NCI-H2081 (cell line): ENCODE data around the gene FARP1.
"Not testable (repeated sequence)": the region's sequence is repeated elsewhere in the genome, so short reads cannot be mapped to it uniquely, and the experiment has no call there.

ENCODE experiments used
- DNase-seq, 2 experiments: peaks; one replicate each; lab custom pipeline; 2025; lab: John Stamatoyannopoulos, UW

FARP1 gene

DNA sequence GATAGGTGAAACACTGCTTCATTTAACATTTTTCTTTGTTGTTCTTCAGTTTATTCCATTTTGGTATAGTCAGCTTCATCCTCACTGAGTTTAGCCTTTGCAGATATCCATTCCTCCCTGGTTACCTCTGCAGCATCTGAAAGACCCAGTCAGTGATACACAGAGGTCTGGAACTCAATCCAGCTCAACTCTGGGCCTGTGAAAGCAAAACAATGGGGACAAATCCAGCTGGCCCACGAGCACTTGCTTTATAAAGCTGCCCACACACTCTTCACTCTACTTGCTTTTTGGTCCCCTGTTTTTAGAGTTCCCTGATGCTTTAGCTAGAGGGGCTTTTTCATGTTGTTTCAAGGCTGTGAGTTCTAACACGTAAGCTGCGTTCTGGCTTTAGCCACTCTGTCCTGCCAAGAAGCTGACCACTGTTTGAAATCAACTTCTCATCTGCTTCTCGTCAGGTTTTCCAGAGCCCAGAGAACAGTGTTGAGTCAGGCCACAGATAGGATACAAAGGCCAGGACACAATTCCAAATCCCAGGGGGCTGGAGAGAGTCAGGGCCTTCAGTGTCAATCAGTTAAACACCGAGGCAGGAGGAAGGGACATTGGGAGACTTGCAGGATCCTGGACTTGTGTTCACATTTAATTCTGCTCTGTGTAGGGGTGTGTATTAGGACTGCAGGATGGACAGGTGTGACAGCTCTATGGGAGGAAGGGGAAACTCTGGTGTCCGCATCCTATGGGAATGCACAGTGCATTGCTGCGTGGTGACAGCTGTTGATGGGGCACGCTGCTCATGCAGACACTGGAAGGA is 117.7 kb downstream of the FARP1 start:
- no peak for DNase-seq

DNA sequence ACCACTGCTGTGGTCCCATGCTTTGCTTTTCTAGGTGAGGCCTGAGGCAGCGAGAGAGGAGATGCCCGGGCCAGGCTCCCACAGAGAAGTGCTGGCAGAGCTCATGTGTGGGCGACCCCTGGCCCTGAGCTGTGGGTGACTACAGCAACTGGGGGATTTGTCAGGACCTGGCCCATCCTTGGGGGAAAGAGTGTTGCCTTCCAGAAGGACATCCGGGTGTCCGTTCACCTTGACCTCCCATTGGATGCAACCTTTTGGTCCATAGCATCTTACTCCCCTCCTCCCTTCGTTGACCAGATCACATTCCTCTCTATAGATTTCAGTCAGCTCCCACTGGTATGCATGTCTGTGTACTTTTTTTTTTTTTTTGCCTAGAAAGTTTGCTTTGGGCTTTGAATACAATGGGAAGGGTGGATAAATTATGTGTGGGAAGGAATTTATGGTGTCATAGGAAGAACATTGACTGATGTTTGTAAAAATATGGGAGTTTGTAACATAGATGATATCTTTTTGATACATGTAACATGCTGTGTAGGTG is 118.3 kb downstream of the FARP1 start:
- DNase-seq = no peak

DNA sequence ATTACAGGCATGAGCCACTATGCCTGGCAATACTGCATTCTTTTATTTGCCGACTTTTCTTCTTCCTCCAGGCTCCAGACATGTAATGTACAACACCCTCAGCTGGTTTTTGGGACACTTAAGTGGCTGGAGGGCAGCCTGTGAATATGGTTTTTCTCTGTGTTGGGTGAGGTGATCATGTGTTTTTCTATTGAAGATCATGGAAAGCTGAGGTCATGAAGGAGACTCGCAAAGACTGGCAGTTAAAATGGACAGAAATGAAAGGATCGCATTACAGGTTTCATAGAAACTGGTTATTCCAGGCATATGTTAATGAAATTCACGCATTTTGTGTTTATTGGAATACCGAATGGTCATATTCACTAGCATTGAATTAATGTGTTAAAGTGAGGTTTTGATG is 119.4 kb downstream of the FARP1 start:
- peak in 1 of 2 experiments; percentile 10 for DNase-seq

DNA sequence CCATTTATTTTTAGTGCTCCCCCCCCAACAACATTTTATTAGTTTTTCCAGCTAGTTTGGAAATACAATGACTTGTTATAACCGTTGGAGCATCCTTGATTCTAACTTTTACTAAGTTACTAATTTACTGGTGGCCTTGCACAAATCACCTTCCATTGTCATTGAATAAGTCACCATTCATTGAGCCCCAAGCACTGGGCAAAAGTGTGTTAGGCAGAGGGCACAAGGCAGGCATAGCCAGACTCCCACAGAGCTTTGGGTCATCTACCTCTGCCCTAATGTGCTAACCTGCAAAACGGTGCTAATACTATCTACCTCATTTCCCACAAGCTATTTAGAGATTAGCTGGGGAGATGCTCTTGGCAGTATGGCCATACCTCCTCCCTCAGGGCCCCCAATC is 120.9 kb downstream of the FARP1 start:
- DNase-seq = no peak

DNA sequence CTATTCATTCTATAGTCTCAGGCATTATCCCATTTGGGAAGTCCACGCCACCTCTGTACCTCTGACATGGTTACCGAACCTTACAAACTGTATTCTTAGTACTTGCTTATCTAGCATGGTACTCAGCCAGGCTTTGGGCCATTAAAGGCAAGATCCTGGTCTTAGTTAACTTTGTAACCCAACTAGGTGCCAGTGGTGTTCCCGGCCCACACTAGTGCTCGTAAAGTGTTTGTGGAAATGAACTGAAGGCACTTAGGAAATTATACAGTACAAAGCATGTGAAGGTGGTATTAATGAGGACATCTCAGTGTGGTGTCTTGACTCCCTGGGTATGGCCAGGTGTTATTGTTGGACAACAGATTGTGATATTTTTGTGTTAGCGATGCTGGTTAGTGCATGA is 122.0 kb downstream of the FARP1 start:
- no peak for DNase-seq

DNA sequence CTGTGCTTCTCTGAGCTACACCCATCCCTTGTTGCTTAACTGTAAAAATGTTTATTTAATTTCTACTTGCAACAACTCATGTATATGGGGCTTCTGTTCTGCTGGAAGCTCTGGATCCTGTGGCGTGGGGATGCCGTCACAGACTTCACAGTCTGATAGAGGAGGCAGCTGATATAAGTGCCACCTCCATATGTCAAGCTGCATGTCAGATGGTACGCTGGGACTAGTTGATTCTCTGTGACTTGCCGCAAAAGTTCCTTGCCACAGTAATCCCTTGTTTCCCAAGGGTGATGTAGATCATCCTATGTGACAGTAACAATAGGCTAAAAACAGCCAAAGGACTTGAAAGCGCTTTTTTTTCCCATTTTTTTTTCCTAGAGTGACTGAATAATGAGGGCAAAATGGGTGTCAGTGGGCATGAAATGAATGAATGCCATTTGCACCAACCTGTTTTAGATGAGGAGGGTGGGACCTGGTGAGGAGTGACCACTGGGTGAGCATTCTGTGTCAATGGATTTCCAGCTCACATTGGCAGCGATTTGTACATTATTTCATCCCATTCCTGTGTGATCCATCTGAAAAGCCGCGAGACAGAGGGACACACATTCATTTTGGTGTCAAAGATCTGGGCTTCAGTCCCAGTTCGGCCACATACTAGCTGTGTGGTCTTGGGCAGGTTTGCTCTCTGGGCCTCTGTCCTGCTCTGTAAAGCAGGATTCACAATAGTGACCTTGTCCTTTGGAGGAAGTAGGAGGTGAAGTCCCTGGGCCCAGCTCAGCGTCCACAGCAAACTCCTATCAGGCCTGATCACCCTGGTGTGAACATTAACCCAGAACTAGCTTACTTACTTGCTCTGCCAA is 123.0 kb downstream of the FARP1 start:
- no peak for DNase-seq

DNA sequence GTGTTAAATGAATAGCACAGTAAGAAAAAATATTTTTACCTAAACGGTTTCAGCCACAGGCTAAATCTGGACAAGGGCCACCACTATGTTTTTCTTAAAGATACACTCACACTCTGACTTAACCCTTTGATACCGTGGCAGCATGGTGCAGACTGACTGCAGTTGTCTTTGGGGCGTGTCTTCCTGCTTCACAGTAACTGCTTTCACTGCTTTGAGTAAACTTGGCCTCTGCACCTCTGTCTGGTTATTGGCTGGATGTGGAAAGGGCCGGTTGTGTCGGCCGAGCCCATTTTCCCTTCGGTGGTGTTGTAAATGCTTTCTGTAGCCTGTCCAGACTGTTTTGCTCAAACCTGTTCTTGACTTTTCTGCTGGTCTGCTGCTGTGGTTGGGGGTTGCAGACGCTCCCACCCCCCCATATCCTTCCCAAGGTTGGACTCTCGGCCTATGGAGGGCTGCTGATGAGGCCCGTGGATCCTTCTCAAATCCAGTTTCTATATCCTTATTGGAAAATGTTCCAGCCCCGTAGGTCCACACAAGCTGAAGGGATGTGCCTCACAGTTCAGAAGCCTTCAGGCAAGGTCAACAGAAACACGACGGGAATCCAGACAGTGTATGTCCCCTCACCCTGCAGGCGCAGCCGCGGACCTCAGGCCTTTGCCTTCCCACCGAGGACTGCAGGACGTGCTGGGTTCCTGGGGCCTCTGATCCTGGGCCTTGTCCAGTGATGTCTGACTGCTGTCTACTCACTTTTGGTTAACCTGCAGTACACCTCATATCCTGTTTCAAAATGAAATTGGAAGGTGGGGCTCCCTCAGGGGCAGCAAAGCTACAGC is 124.4 kb downstream of the FARP1 start:
- no peak for DNase-seq

DNA sequence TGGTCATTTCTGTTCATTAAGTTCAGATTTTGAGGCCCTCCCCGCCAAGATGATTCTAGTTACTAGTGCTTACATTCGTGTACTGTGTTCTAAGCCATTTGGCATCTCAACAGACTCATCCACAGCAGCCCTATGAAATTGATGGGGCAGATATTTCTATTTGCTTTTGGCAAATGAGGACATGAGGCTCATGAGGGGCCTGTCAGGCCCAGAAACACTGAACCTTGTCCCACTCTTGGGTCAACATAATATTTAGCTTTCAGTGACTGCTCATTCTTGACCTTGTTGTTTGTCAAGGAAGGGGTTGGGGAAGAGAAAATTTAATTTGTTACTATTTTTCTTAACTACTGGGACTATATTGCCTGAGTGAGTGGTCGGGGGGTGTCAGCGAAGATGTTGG is 126.5 kb downstream of the FARP1 start:
- DNase-seq = no peak

DNA sequence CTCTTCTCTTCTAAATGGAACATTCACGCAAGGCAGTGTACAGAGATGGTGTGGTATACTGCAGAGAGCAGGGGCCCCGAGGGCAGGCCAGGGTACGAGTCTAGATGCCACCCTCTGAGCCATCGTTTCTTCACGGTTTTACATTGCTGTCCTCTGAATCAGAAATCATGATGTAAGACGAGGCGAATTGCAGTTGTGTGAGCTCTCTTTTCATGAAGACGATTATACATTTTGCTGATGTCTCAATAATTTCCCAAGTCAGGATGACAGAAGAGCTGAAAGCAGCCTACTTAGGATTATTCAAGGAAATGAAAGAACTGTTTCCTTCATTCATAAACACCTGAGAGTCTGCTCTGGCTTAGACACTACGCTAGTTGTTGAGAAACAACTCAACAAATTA is 127.9 kb downstream of the FARP1 start:
- DNase-seq = no peak

DNA sequence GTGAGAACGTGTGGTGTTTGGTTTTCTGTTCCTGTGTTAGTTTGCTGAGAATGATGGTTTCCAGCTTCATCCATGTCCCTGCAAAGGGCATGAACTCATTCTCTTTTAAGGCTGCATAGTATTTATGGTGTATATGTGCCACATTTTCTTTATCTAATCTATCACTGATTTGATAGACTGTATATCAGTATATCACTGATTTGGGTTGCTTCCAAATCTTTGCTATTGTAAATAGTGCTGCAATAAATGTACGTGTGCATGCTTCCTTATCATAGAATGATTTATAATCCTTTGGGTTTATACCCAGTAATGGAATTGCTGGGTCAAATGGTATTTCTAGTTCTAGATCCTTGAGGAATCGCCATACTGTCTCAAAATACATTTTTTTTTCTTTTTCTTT is 128.8 kb downstream of the FARP1 start:
- not testable (repeated sequence) for DNase-seq

DNA sequence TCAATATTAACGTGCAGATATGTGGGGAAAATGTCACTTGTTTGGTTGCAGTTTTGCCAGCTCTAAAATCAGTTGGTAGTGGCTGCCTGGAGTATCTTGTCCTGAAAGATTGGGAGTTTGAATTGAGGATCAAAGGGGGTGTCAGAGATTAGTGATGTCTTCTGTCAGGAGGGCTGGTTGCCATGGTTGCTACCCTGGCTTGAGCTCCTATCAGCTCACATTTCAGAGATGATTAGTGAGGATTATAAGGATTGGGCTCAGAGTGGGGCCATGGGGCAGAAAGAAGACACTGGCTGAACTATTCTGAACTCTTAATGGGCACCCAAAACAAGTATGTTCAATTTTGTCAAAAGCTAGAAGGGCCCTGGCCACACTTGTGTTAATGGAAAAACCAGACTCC is 129.7 kb downstream of the FARP1 start:
- no peak for DNase-seq

DNA sequence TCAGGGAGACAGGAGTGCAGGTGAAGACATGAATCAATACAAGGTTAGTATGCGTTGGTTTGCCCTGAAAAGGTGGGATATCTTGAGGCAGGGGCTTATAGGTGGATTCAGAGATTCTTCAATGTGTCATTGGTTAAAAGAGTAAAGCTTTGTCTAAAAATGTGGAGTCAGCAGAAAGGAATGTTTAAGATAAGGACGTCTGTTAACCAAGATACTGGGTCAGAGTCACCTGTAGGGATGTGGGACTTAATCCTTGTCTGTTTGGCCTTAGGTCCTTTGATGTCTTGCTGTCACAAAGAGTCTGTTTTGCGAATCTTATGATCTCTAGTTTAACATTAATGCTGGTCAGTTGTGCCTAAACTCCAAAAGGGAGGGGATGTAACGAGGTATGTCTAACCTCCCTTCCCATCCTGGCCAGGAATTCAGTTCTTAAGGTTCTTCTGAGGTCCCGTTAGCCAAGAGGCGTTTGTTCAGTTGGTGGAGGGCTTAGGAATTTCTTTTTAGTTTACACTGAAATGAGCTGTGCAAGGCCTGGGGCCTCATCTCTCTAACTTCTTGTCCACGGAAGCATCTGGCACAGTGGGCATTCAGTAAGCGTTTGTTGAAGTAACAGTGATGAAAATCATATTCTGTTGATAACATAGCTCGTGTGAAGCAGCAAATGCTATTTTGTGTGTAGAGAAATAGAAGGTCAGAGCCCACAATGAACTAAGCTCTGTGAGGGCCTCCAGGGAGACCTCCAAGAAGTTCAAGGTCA is 130.4 kb downstream of the FARP1 start:
- DNase-seq = no peak

DNA sequence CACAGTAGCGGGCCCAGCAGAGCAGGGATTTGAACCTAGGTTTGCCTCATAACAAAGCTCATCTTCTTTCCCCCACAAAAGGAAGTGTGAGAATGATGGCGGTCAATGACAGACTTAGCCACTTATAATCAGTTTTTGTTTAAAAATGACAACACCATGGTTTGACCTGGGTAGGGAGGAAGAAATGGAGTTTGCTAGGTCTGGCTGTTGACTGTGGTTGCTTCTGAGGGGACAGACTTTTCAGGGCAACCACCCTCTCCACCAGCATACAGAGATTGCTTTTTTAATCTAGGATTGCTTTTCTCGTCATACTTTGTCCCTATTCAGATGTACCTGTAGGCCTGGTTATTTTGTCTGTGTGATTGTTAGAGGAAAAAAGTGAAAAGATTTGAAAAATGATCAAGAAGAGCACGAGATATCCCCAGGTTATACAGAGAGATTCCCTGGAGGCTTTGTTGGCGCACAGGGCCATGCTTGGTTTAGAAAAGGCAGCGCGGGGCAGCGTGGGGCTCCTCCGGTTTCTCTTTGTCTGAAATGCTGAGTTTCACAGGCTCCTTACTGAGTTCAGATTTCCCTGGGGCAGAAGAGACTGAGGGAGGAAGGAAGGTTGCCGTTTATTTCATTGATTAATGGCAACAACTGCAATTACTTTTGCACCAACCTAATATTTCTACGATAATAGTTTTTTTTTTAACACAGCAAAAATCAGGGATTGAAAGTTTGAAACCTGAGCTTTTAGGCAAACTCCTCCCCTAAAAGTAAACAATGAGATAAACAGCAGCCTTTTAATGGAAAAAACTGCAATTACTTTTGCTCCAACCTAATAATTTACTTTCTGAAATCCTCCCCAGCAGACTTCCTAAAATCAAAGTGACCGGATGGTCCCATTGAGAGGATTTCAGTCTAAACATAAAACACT is 131.2 kb downstream of the FARP1 start:
- peak; percentile 46 to 71 for DNase-seq

DNA sequence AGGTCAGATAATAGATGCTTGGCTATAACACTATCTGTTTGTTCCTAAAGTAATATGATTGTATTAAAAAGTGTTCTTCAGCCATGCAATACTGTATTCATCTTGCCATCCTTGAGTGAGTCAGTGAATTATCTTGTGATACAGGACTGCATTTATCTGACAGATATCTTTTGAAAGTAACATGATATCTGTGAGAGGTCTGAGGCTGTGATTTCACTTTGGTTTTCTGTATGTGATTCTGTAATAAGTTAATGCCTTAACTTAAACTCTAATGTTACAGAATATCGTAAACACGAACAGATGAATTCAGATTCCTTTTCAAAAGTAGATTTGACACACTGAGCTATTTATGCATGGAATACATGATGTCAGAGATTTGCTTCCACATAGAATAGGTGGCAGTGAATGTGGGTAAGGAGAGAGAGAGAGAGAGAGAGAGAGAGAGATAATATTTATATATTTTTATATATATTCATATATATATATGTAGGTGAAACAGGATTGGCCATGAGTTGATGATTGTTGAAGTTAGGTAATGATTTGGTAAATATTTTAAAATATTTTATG is 132.1 kb downstream of the FARP1 start:
- no peak for DNase-seq

DNA sequence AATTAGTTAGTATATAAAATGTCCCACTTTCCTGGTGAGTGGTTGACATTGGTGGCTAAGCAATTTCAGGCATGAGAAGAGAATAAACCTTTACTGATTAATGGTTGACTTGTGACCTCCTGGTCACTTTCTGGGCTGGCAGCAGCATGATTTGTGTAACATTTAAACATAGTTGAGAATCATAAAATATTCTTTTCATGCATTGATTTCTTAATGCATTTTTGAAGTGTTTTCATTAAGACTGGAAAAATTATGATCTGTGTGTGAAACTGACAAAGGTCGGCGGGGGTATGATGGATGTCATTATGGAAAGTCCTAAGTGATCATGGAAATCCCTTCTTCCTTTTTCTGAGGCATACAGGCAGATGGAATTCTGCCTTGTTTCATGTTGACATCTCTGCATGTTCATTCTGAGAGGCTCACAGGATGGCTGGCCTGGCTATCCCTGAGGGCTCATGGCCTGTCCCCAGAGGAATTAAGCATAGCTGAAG is 132.8 kb downstream of the FARP1 start:
- no peak for DNase-seq

DNA sequence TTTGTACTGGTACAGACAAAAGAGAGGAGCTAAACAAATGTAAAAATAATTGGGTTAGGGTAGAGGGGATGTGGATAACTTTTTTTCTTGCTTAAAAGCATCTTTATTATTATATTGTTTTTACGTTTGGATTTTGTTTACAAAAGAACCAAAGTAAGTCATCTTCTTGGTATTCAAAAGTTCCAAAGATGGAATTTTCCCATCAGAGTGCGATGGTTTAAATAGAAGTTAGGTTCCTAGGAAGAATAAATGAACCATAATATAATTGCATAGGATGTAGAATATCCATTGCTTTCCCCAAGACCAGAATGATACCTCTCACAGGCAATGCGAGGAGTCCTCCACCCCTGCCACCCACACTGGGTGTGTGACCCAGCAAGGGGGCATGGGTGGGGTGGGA is 133.6 kb downstream of the FARP1 start:
- DNase-seq = no peak

DNA sequence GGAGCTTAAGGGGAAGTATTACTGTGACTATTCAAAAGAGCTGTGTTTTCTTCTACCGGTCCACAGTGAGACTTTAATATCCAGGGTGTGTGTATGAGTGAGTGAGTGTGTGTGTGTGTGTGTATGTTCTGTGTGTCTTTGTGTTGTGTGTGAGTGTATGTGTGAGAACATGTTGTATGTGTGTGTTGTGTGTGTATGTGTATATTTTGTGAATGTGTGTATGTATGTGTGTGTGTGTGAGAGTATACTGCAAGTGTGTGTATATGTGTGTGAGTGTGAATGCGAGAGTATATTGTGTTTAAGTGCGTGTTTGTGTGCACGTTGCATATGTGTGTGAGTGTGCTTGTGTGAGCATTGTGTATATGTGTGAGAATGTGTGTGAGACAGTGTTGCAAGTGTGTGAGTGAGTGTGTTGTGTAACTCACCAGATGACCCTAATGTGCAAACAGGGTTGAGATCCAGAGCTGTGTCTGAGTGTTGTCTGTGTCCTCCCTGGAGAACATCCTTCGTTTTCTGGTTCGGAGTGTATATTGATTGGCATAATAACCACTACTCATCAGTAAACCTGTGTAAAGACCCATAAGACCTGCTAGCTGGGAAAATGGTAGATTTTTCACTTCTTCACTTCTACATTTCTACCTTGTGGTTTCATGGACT is 135.3 kb downstream of the FARP1 start:
- no peak for DNase-seq

DNA sequence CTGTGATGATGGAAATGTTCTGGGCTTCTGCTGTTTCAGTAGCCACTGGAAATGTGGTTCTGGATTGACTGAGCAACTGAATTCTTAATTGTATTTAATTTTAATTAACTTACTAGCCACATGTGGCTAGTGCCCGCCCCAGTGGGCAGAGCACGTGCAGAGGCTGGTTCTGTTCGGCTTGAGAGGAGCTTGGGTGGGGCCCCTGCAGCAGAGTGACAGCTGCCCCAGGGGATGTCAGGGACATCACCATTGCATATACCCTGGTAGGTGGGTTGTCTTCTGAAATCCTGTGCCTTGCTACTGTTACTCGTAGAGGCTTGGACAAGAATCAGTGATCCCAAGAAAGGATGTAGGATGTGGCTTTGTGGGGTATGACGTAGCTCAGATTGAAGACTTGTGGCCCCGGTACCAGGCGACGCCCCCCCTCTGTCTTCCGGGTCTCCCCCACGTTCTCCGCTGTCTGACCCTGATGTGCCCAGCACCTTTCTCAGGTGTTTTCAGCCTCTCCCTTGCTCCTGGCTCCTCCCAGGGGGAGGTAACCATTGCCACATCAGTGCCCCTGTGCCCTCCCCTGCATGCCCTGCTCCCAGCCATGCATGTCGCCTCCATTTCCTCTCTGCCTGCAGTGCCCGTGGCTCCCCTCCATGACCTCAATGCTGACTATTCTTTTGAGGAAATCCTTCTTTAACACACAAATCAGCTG is 136.7 kb downstream of the FARP1 start:
- peak; percentile 69 to 91 for DNase-seq

DNA sequence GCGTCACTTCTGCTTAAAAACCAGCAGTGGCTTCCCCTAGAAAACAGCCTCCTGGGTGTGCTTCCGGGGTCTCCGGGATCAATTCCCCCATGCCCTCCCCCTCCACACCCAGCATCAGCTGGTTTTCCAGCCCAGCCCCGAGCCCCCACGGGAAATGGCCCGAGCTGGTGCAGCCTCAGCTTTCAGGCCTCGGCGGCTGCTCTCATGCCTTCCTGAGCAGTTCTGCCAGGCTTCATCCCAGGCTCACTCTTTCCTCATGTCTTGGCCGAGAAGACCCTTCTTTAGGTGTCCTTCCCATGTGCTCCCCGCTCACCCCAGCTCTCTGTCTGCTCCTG is 137.2 kb downstream of the FARP1 start:
- DNase-seq = no peak
